NCI-H345 treated with DMSO at 0.1 percent for 48 hours (cell line): ENCODE measurements around the gene DNAJC8.
A peak's percentile ranks its signal among the peaks of the same experiment; 100 is the strongest.

Source experiments
- DNase-seq: peaks from one replicate; lab custom pipeline; 2025; ENCODE audit not compliant: unreplicated experiment; lab: John Stamatoyannopoulos, UW

The DNAJC8 gene

DNA sequence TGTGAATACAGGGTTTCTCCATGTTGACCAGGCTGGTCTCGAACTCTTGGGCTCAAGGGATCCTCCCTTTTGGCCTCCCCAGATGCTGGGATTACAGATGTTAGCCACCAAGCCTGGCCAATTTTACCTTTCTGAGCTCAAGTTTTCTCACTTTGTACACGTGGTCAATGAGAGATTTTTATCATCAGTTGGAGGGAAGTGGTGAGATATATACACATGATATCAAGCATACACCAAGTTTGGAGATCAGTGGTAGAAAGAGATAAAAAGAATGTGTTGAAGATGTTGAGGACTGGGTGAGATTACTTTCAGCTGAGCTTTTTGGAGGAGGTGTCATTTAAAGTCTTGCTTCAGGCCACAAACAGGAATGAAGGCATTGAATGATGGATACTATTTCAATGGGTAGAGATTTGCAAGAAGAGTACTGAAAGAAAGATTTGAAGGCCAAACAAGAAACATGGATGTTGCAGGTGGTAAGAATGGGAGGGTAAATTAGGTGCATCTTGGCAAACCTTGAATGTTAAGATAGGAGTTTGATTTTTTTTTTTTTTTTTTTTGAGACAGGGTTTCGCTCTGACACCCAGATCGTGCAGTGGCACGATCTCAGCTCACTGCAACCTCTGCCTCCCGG is 23.5 kb upstream of the DNAJC8 start:
- DNase-seq: no peak

DNA sequence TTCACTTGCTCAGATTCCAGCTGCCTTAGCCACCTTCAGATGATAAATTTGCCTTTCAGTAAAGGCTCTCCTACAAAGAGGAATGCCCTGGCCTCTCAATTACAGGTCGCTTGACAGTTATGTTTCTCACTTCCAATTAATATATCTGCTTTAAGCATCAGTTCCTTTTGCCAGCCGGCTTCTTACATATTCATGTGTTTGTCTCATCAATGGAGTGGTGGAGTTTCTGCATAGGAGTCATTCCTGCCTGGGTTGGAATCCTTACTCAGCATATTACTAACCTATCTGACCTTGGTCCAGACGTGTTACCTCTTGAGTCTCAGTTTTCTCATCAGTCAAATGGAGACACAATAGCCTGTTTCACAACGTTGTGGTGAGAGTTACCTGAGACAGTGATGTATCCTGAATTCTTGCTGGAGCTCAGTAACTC is 17.1 kb upstream of the DNAJC8 start:
- no peak for DNase-seq

DNA sequence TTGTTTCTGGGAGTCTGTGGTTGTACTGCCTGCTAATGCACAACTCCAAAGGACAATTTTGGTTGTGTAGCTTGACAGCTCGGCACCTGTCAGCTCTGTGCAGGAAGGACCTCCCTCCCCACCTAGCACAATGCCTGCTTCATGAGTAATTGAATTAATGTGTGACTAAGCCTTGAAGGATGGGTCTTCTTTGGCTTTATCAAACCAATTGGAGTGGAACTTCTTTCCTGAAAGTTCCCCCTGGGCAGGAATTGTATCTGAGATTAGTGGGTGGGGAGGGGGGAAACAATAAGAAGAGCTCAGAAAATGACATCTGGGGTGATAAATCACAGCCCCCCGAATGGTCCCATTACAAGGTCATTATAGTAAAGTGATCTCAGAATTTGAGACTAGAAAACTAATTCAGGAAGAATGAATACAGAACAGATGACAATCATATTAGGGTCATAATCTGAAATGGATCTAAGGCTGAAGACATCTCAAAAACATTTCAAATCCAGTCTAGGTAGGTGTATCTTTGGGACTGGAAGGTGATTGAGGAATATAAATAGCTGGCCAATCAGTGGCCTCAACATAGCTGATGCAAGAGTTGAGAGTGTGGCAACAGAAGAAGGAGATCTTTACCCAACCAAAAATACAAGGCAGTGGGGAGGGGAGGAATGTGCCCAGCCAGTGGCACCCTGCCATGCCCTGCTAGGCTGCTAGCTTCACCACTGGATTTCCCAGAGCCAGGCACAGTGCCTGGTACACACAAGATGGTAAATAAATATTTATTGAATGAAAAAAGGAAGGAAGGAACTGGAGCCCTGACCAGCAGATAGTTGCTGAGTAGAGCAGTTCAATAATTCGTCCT is 16.4 kb upstream of the DNAJC8 start:
- no peak for DNase-seq

DNA sequence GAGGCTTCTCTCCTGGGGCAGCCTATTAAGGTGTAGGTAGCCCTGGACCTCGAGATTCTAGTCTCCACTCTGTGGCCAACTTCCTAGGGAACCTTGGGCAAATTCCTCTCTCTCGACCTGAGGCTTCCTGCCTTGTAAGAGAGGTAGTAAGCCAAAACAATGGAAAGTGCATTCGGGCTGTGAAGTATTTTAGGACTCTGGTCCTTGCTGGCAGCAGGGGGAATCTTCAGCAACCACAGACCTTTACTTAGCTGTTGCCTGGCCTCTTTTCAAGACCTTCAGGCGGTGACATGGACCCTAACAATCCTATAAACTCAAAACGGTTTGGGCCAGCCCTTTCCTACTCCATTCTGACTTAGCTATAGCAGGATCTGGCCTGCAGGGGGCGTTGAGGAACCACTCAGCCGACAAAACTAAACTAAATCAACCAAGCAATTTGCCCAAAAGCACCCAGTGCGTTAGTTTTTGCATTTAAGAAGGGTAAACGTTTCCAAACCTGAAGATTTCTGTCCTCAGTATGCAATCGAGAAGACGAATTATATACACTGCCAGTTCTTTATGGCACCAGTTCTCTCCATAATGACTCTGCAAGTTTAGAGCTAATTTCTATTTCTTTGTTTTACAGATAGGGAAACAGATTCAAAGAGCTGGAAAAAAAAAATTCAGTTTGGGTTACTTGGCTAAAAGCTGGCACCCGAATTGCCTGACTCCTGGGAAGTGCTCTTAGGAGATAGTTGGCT is 15.6 kb upstream of the DNAJC8 start:
- peak; percentile 36 for DNase-seq

DNA sequence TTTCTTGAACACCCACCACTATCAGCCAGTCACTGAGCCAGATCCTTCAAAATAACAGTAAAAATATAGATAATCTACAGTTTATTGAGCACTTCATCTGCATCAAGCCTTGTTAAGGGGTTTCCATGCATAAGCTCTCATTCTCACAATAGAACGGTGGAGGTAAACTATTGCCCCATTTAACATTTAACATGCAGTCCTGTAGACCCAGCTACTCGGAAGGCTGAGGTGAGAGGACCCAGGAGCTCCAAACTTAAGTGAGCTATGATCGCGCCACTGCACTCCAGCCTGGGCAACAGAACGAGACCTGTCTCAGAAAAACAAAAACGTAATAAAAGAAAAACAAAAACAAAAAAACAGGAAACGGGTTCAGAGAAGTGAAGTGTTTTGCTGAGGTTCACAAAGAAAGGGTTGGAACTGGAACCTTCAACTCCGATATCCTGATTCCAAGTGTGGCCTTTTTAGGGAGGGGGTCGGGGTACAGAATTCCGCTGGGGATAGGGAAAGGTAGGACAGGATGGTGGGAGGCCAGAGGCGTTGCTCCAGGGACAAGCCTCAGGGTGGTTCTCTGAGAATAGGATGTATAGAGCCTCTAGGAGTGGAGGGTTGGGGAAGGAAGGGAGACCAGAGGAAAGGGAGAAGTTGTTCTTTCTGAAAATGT is 14.9 kb upstream of the DNAJC8 start:
- no peak for DNase-seq

DNA sequence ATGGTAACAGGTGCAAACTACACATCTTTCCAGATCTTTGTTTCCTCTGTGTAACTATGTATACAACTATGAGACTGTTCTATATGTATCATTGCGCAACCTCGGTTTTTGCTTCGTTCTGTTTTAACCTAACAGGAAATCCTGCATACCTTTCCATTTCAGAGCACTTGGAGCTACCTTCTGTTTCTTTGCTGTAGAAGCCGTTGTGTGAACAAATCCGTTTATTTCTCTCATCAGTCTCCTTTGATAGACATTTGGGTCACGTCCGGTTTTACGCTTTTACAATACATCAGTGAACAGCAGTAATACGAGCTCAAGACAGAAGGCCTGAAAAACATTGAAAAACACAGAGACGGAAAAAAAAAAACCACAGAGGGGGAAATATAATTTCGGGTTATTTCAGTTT is 13.6 kb upstream of the DNAJC8 start:
- no peak for DNase-seq

DNA sequence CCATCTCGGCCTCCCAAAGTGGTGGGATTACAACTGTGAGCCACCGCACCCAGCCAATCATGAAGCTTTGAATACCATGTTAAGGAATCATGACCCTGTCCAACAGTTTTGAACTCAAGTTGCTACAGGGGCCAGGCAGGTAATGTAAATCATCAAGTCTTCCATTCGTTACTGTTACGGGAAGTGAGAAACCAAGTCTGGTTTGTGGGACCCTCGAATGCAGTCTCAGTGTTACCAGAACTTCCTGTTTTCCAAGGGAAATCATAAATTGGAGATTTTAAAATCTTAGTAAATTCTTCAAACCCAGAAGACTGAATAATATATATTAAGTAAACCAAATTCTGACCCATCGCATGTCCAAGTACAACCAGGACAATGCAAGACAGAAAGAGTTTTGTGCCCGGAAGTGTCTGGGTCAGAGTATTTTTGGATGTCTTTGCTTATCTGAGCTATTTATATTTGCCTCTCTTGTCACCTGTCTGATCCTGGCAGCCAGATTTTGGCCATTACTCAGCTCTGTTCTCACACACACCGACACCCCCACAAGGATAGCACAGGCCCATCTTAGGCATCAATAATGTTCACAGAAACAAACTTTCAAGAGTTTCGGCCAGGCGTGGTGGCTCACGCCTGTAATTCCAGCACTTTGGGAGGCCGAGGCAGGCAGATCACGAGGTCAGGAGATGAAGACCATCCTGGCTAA is 11.9 kb upstream of the DNAJC8 start:
- no peak for DNase-seq

DNA sequence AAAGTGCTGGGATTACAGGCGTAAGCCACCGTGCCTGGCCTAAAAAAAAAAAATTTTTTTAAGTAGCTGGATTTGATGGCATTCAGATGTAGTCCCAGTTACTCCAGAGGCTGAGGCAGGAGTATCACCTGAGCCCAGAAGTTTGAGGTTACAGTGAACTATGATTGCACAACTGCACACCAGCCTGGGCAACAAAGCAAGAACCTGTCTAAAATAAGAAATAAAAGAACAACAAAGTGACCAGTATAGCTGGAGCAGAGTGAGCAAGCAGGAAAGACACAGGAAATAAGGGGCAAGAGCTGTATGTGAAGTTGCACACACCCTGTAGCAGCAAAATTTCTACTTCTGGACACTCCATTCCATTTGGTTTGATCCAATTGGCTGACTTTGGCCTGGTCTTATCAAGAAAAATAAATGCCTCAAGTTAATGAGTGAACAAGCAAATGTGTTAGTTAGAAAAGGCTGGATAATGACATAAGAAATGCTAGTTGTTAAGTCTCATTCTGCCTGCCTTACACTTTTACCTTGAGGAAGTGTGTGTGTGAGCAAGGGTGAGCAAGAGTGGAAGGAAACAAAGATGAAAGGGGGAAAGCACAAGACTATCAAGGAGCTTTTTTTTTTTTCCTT is 11.0 kb upstream of the DNAJC8 start:
- DNase-seq: no peak

DNA sequence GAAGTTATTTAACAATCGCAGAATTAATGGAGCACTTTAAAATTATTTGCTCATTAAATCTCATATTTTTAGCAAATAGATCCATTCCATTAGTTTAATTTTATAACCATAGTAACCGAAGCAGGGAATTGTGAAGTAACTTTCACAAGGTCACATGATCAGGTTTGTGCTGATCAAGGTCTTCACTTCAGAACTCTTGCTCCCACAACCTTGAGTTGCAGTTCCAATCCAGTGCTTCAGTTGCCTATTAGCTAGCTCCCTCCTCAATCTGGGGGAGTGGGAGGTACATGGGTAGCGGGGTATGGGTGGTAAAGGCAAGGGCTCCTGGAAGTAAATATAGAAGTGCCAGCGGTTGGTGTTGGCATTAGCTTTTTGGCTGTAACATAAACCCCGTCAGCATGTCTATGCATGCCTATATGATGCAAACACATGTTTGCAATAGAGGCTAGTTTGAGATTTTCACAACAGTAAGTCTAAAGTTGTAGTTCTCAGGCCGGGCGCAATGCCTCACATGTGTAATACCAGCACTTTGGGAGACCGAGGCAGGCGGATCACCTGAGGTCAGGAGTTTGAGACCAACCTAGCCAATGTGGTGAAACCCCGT is 8.9 kb upstream of the DNAJC8 start:
- DNase-seq: no peak

DNA sequence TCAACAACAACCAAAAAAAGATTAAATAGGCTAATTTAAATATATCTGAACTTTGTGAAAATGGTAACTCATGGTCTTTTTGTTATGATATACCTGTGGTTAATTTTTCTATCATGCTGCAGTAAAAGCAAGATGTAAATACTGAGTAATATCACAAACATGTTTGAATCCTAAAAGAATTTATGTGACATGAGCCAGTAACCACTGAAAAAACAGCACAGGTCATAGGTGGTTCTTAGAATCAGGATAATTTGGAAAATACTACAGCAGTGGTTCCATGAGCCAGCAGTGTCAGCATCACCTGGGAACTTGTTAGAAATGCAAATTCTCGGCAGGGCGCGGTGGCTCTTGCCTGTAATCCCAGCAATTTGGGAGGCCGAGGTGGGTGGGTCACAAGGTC is 7.2 kb upstream of the DNAJC8 start:
- DNase-seq: no peak

DNA sequence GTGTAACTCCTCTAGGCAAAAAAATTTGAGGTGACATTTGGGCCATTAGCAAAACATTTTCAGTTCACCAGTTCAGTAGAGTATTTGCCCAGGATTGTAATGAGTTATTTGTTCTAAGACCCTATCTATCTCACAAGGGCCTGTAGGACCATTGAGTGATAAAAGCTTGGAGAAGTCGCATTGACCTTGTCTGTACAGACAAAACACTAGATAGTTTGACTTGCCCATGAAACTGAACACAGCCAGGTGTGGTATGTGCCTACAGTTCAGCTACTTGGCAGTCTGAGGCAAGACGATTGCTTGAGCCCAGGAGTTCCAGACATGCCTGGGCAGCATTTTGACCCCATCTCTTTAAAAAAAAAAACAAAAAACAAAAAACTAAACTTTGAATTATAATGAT is 6.2 kb upstream of the DNAJC8 start:
- DNase-seq: no peak

DNA sequence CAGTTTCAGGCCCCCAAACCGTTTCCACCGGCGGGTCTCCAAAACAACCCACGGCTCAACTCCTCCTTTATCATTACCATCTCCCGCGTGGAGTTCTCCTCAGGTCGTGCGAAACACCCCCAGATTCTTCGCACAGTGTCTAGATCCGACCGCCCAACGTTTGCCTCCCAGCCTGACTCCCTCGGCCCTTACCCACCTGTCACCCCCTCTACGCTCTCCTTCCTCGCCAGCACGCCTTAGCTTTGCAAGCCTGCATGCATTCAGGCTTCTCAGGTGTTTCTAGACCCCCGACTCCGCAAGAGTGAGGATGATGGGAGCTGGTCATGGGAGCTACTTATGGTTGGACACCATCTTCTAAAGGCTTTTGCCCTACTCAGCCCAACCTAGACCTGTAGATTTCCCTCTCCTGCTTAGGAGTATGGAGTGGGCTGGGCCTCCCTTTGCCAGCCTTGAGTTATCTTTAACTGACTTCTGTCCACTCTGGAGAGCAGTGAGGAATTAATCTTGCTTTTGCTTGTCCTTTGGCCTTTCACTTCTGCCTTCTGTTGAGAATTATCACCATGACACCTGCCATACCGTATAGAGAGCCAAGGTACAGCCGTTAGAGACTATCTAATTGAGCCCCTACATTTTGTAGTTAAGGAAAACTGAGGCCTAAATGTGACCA is 4.0 kb upstream of the DNAJC8 start:
- DNase-seq: no peak

DNA sequence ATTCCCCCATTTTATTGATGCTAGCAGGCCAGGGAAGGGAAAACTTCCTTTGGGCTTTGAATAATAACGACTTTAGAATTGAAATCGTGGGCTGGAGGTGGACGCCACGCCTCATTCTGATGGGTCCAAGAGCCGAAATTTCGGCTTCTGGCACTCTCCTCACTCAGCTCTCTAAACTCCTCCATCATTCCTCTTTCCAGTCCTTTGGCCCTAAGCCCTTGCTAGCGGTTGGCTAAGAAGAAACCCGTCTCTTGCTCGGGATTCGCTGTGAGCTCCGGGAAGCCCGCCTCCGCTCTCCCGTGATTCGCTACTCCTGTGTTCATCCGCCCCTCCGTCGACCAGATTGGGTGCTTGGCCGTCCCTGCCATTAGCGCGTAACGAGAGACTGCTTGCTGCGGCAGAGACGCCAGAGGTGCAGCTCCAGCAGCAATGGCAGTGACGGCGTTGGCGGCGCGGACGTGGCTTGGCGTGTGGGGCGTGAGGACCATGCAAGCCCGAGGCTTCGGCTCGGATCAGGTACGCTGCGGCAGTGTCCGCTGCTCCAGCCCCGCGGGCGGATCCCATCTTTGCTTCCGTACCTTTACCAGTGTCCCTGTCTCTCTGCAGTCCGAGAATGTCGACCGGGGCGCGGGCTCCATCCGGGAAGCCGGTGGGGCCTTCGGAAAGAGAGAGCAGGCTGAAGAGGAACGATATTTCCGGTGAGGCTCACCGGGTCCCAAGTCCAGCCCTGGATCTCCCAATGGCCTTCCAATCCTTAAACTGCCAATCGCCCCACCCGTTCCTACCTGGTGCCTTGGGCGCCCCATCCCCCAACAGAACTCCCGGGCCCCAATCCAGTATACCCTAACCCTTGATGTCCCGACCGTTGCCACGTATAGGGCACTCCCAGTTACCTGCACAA is 3.2 kb upstream of the DNAJC8 start, which contains the start of gene ATP5IF1:
Gene ATP5IF1 (plus strand): TSS at position 370 of the 901 bp plus-strand sequence. CDS start 60 bp downstream, at position 430.
- DNase-seq: peak; percentile 95

DNA sequence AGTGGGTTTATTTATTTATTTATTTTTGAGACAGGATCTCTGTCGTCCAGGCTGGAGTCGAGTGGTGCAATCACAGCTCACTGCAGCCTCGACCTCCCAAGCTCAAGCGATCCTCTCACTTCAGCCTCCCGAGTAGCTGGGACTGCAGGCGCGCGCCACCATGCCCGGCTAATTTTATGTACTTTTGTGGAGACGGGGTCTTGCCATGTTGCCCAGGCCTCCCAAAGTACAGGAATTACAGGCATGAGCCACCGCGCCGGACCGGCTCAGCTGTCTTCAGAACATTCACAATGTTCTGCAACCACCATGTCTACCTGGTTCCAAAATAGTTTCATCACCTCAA is 406 bp upstream of the DNAJC8 start:
- no peak for DNase-seq

DNA sequence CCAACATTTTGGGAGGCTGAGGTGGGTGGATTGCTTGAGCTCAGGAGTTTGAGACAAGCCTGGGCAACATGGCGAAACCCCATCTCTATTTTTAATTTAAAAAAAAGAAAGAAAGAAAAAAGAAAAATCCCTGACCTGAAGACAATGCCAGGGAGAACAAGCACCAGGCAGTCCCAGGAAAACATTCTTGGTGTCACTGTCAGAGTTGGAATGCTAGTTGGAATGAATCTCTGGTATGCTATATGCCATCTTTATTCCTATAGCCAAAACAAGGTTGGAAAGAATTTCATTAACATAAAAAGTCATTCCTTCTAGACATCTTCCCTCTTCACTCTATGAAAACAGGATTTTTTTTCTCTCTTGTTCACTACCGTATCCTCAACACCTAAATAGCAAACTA is 2.8 kb downstream of the DNAJC8 start:
- DNase-seq: no peak

DNA sequence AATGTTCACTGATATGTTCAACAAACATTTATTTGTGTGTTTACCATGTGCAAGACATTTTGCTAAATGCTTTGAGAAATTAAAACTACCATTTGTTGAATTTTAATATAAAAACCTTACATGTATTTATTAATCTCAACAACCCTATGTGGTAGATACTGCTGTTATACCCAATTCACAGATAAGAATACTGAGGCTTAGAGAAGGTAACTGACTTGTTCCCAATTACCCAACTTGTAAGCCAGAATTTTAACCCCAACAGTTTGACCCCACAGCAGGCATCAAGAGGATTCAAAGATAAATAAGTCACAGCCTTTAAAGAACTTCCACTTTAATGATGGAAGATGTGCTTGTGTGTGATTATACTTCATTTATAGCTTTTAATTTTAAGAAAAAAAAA is 3.7 kb downstream of the DNAJC8 start:
- DNase-seq: no peak

DNA sequence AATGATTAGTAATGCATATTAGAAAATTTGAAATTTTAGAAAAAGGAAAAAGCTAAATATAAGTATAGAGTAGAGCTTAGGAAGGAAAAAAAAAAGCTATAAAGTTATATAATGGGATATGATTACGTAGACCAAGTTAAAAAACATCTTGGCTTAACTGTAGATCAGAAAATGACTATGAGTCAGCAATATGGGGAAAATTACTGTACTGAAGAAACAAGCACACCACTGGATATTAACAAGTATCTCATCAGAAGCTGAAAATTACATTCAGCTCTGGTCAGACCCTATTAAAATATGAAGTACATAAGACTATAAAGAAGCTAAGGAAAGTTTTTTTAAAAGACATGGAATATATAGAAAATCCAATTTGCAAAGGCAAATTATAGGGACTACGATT is 19.5 kb downstream of the DNAJC8 start:
- DNase-seq: no peak

DNA sequence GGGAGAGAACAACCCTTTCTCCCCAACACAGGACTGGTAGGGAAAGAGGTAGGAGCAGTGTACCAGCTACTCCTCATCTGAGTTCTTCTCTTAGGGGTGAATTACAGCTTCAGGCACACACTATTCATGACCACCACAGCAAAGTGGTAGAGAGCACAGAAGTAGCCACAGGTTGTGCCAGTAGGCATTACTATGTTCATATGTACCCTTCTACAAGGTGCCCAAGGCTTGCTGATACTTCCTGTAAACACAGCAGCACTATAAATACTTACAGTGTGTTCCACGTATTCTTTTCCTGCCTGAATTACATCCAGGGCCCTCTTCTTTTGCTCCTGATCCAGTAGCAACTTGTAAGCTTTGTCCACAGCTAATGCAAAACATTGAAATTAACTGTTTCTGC is 23.1 kb downstream of the DNAJC8 start:
- no peak for DNase-seq
